Stomach smooth muscle (tissue), 2 donors: ENCODE data around the gene KCNK3.

Experiments used
- H3K27ac ChIP-seq: one replicate; pipeline ENCODE4 v1.7.0; 2013; ENCODE audit warnings: mild to moderate bottlenecking, low read length, inconsistent platforms
- H3K27me3 ChIP-seq, 2 donors: one replicate each; pipeline ENCODE4 v1.7.0; 2013; ENCODE audit warnings: low read length in 2 of 2; ENCODE audit not compliant: insufficient read depth in 2 of 2, control insufficient read depth in 1 of 2
- H3K36me3 ChIP-seq, 2 donors: one replicate each; pipeline ENCODE4 v1.7.0; 2013; ENCODE audit warnings: low read length in 2 of 2; ENCODE audit not compliant: control insufficient read depth in 2 of 2, insufficient read depth in 2 of 2
- H3K4me1 ChIP-seq: one replicate; pipeline ENCODE4 v1.7.0; 2013; ENCODE audit warnings: low read length; ENCODE audit not compliant: control insufficient read depth, insufficient read depth
- H3K4me3 ChIP-seq, 2 donors: one replicate each; pipeline ENCODE4 v1.7.0; 2013; ENCODE audit warnings: low read length in 2 of 2
- H3K9ac ChIP-seq, 2 donors: one replicate each; pipeline ENCODE4 v1.7.0; 2013; ENCODE audit warnings: low read length in 2 of 2, mild to moderate bottlenecking in 1 of 2
- H3K9me3 ChIP-seq, 2 donors: one replicate each; pipeline ENCODE4 v1.7.0; 2013; ENCODE audit warnings: low read length in 2 of 2; ENCODE audit not compliant: control insufficient read depth in 2 of 2
- donor health status: healthy.
- donor health status: Pancreatic carcinoma.

KCNK3 gene

GRCh38 chr2:26692279-26692896, at the start of gene KCNK3:
Gene KCNK3, plus strand, starts transcription at chr2:26692722. Its CDS starts 154 bp downstream, at chr2:26692876.
- peak within 1 kb of the TSS; percentile 10 to 76 for H3K4me3 ChIP-seq
- peaks cover 5 to 14% of the 10 kb centered on the region in 2 donors for H3K27me3 ChIP-seq
- peak within 1 kb of the TSS; percentile 45 to 62 for H3K9ac ChIP-seq
- H3K9me3 ChIP-seq = no peaks in the 10 kb centered on the region
- H3K27ac ChIP-seq = peak within 1 kb of the TSS; percentile 92
- peaks cover 39% of the 10 kb centered on the region for H3K4me1 ChIP-seq
- H3K36me3 ChIP-seq = no peaks in the 10 kb centered on the region

- Histone ChIP-seq H3K36me3 (no peaks in the 10 kb centered on the region), H3K27me3 (peaks cover 0 to 3% of the 10 kb centered on the region in 2 donors), H3K9me3 (no peaks in the 10 kb centered on the region), H3K9ac (no peak overlapping the region), H3K27ac (no peak overlapping the region), H3K4me3 (no peak overlapping the region), H3K4me1 (peaks cover 5% of the 10 kb centered on the region)
Measured at GRCh38 chr2:26644188-26644835, 48.2 kb upstream of the KCNK3 start.

- Histone ChIP-seq H3K9me3 (no peaks in the 10 kb centered on the region), H3K27ac (no peak overlapping the region), H3K4me1 (peaks cover 3% of the 10 kb centered on the region), H3K9ac (no peak overlapping the region), H3K4me3 (no peak overlapping the region), H3K36me3 (no peaks in the 10 kb centered on the region), H3K27me3 (no peaks in the 10 kb centered on the region)
Measured at GRCh38 chr2:26645762-26646161, 46.8 kb upstream of the KCNK3 start.

GRCh38 chr2:26646986-26647672, 45.4 kb upstream of the KCNK3 start:
- H3K9me3 ChIP-seq = no peaks in the 10 kb centered on the region

GRCh38 chr2:26647981-26648380, 44.5 kb upstream of the KCNK3 start:
- no peaks in the 10 kb centered on the region for H3K27me3 ChIP-seq
- H3K9ac ChIP-seq = no peak overlapping the region
- H3K9me3 ChIP-seq = no peaks in the 10 kb centered on the region
- H3K4me1 ChIP-seq = peaks cover 13% of the 10 kb centered on the region
- H3K27ac ChIP-seq = no peak overlapping the region
- no peaks in the 10 kb centered on the region for H3K36me3 ChIP-seq
- H3K4me3 ChIP-seq = no peak overlapping the region

More at GRCh38 chr2:26646986-26647672, 45.4 kb upstream of the KCNK3 start:
- H3K27me3 ChIP-seq = no peaks in the 10 kb centered on the region
- no peak overlapping the region for H3K9ac ChIP-seq
- no peaks in the 10 kb centered on the region for H3K36me3 ChIP-seq
- peaks cover 13% of the 10 kb centered on the region for H3K4me1 ChIP-seq
- H3K4me3 ChIP-seq = no peak overlapping the region
- H3K27ac ChIP-seq = no peak overlapping the region

GRCh38 chr2:26648516-26648915, 44.0 kb upstream of the KCNK3 start:
- H3K4me1 ChIP-seq = peaks cover 13% of the 10 kb centered on the region
- no peaks in the 10 kb centered on the region for H3K27me3 ChIP-seq
- no peak overlapping the region for H3K27ac ChIP-seq
- no peak overlapping the region for H3K4me3 ChIP-seq
- H3K9me3 ChIP-seq = no peaks in the 10 kb centered on the region
- no peaks in the 10 kb centered on the region for H3K36me3 ChIP-seq
- no peak overlapping the region for H3K9ac ChIP-seq

GRCh38 chr2:26649322-26649721, 43.2 kb upstream of the KCNK3 start:
- H3K9me3 ChIP-seq = no peaks in the 10 kb centered on the region
- H3K4me1 ChIP-seq = peaks cover 13% of the 10 kb centered on the region
- H3K27me3 ChIP-seq = no peaks in the 10 kb centered on the region
- no peak overlapping the region for H3K4me3 ChIP-seq
- H3K36me3 ChIP-seq = no peaks in the 10 kb centered on the region
- H3K9ac ChIP-seq = no peak overlapping the region
- no peak overlapping the region for H3K27ac ChIP-seq

GRCh38 chr2:26649992-26650712, 42.4 kb upstream of the KCNK3 start:
- H3K4me1 ChIP-seq = peaks cover 13% of the 10 kb centered on the region
- H3K9me3 ChIP-seq = no peaks in the 10 kb centered on the region
- no peak overlapping the region for H3K4me3 ChIP-seq
- no peak overlapping the region for H3K27ac ChIP-seq
- H3K27me3 ChIP-seq = no peaks in the 10 kb centered on the region
- no peaks in the 10 kb centered on the region for H3K36me3 ChIP-seq
- no peak overlapping the region for H3K9ac ChIP-seq

GRCh38 chr2:26650713-26651469, 41.6 kb upstream of the KCNK3 start:
- Histone ChIP-seq H3K4me3 (no peak overlapping the region), H3K9ac (no peak overlapping the region), H3K36me3 (no peaks in the 10 kb centered on the region), H3K27ac (peak overlapping the region; percentile 24), H3K27me3 (no peaks in the 10 kb centered on the region), H3K4me1 (peaks cover 13% of the 10 kb centered on the region), H3K9me3 (no peaks in the 10 kb centered on the region)

GRCh38 chr2:26651470-26651771, 41.1 kb upstream of the KCNK3 start:
- Histone ChIP-seq H3K27me3 (no peaks in the 10 kb centered on the region), H3K9ac (no peak overlapping the region), H3K4me1 (peaks cover 13% of the 10 kb centered on the region), H3K27ac (peak overlapping the region; percentile 24), H3K9me3 (no peaks in the 10 kb centered on the region), H3K4me3 (no peak overlapping the region), H3K36me3 (no peaks in the 10 kb centered on the region)
